Karpas-422 (cell line): Measurements from ENCODE around the gene DHX30. TPM values are rescaled to one million over a fixed set of nuclear protein-coding genes. Genes with fewer than 3 reads are reported as not detected.

Experiments
- DNase-seq: peaks from one replicate; pipeline ENCODE4 v3.0.0-alpha.2; 2015
- H2AFZ ChIP-seq: fragments of 200-600 bp; sonication (generic); 2 replicates; pipeline ENCODE4 v1.6.1; 2014; ENCODE audit warnings: antibody characterized with exemption, low read length, mixed read lengths
- H3K27ac ChIP-seq: fragments of 200-600 bp; sonication (generic); 2 replicates; pipeline ENCODE4 v1.5.1; 2014; ENCODE audit warnings: mild to moderate bottlenecking, low read length, moderate library complexity
- H3K27me3 ChIP-seq: fragments of 200-600 bp; sonication (generic); 2 replicates; pipeline ENCODE4 v1.6.1; 2014; ENCODE audit warnings: low read length, mixed read lengths
- H3K36me3 ChIP-seq: fragments of 200-600 bp; sonication (generic); 2 replicates; pipeline ENCODE4 v1.6.1; 2014; ENCODE audit warnings: low read length, mixed read lengths; ENCODE audit not compliant: insufficient read depth
- H3K4me1 ChIP-seq: fragments of 200-600 bp; sonication (generic); 2 replicates; pipeline ENCODE4 v1.6.1; 2014; ENCODE audit warnings: mild to moderate bottlenecking, low read length, mixed read lengths
- H3K4me2 ChIP-seq: fragments of 200-600 bp; sonication (generic); 2 replicates; pipeline ENCODE4 v1.6.1; 2014; ENCODE audit warnings: low read length, low read depth, mild to moderate bottlenecking; ENCODE audit not compliant: poor library complexity, severe bottlenecking
- H3K4me3 ChIP-seq: fragments of 200-600 bp; sonication (generic); 2 replicates; pipeline ENCODE4 v1.5.1; 2014; ENCODE audit warnings: mild to moderate bottlenecking, antibody characterized with exemption, low read length, mixed read lengths
- H3K79me2 ChIP-seq: fragments of 200-600 bp; sonication (generic); 2 replicates; pipeline ENCODE4 v1.6.1; 2014; ENCODE audit warnings: mild to moderate bottlenecking, low read length, mixed read lengths
- H3K9ac ChIP-seq: fragments of 200-600 bp; sonication (generic); 2 replicates; pipeline ENCODE4 v1.6.0; 2014; ENCODE audit warnings: low read length
- H3K9me2 ChIP-seq: fragments of 200-600 bp; sonication (generic), shearing (Covaris generic); replicated peaks from 2 replicates; pipeline ENCODE4 v1.6.0; 2014; ENCODE audit warnings: mild to moderate bottlenecking, low read length, moderate library complexity; ENCODE audit not compliant: insufficient read depth
- H3K9me3 ChIP-seq: fragments of 300-700, 200-600 bp; sonication (generic); 2 replicates; pipeline ENCODE4 v1.6.1; 2014; ENCODE audit warnings: low read length, mixed read lengths
- H4K20me1 ChIP-seq: fragments of 200-600 bp; sonication (generic); 2 replicates; pipeline ENCODE4 v1.6.1; 2014; ENCODE audit warnings: mild to moderate bottlenecking, antibody characterized with exemption, low read length, low read depth; ENCODE audit not compliant: insufficient read depth
- total RNA-seq: library from RNA; depleted of rRNA; stranded (reverse); fragments of >200 nt; shearing (Covaris generic); gene quantifications from 2 replicates; pipeline ENCODE4 v1.2.3, GENCODE V29; 2014; ENCODE audit warnings: low replicate concordance

DHX30 gene
- total RNA-seq, 1 experiment from 2014 or later = 58.6 TPM

DNA sequence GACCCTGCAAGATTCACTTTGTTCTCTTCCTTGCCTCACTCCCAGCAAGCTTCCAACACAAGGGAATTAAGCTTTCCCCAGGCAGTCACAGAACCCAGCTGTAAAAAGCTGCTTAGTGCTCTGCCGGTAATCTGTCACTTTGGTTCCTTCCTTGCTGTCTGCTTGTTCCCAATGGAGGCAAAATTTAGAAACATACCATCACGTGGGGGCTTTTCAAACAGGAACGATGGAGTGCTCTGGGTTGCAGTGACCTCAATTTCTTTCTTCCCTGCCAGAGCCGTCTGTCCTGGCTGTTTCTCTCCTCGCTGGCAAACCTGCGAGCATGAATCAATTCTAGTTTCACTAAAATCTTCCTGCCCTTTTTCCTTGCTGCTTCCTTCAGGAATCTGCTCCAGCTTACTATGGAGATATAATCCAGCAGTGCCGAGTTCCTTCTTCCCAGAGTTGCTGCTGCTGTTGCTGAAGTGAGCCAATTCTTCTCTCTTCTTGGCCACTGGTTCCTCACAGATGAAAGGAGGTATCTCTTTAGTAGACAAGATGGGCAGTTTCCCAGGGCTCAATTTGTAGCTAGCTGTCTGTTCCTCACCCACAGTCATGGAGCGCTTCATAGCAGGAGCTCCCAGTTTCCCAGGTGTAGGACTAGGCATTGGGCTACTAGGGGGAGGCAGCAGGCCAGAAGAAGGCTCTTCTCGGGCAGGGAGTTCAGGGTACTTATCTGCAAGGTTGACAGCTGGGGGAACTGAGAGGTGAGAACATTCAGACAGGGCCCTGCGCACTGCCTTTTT, 88.1 kb downstream of the DHX30 start:
- Histone ChIP-seq H3K27me3 (no peaks in the 10 kb centered on the region), H4K20me1 (no peaks in the 10 kb centered on the region), H3K27ac (no peak overlapping the region), H2AFZ (no peak overlapping the region), H3K4me3 (no peak overlapping the region), H3K36me3 (no peaks in the 10 kb centered on the region), H3K79me2 (peaks cover 7% of the 10 kb centered on the region; the same call in 1 of the 2 replicates), H3K9ac (no peak overlapping the region), H3K9me3 (no peaks in the 10 kb centered on the region), H3K4me2 (no peak overlapping the region), H3K9me2 (no peaks in the 10 kb centered on the region), H3K4me1 (no peaks in the 10 kb centered on the region)
- DNase-seq = no peak

DNA sequence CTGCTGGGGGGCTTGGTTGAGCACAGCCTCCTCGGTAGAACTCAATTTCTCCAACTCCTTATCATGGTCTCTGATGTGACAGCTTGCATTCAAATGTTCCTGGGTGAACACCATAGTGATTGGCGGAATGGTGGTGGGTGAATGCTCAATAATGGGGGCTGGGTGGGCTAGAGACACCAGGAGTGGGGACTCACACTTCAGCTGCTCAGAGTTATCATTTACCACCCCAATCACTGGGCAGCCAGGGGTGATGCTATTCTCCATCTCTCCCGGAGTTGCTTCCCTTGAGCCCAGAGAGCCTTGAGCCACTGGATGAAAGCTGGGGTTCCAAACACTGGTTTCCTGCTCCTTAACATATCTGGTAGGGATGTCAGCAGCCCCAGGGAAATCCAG, 88.7 kb downstream of the DHX30 start:
- Histone ChIP-seq H3K79me2 (peaks cover 7% of the 10 kb centered on the region; the same call in 1 of the 2 replicates), H3K4me2 (no peak overlapping the region), H3K36me3 (no peaks in the 10 kb centered on the region), H4K20me1 (no peaks in the 10 kb centered on the region), H3K4me3 (no peak overlapping the region), H2AFZ (no peak overlapping the region), H3K27me3 (no peaks in the 10 kb centered on the region), H3K9me3 (no peaks in the 10 kb centered on the region), H3K9me2 (no peaks in the 10 kb centered on the region), H3K9ac (no peak overlapping the region), H3K27ac (no peak overlapping the region), H3K4me1 (no peaks in the 10 kb centered on the region)
- no peak for DNase-seq

DNA sequence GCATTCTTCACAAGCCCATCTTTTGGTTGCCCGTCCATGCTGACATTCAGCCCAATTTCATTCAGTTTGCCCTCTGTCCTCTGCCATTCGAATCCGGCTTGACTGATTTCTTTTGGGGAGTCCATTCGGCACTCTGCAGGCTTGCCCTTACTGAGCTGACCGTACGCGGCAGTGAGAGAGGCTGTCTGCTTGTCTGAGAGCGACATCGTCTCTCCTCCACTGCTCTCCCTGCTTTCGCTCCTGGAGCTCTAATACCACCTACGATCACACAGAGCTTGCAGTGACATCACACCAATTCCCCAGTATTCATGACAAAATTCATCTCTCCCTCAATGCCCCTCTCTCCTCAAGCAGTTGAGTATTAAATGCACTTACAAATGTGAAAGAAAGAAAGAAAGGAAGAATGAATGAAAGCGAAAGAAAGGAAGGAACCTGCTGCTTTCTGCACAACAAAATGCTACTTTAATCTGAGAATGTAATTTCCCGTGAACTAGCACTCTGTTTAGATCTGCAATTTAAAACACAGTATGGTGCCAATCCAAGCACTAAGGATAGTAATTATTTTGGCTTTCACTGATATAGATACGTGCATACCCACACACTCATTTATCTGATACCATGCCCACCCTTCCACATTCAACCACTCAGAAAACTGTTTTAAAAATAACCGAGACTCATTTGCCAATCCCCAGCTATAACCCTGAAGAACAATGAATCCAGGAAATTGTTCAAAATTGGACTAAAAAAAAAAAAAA, 89.5 kb downstream of the DHX30 start:
- no peaks in the 10 kb centered on the region for H3K9me3 ChIP-seq
- H3K4me3 ChIP-seq = no peak overlapping the region
- H3K9ac ChIP-seq = no peak overlapping the region
- H2AFZ ChIP-seq = no peak overlapping the region
- H3K36me3 ChIP-seq = no peaks in the 10 kb centered on the region
- no peaks in the 10 kb centered on the region for H3K27me3 ChIP-seq
- H3K9me2 ChIP-seq = no peaks in the 10 kb centered on the region
- H3K4me1 ChIP-seq = no peaks in the 10 kb centered on the region
- H4K20me1 ChIP-seq = no peaks in the 10 kb centered on the region
- DNase-seq = no peak
- H3K27ac ChIP-seq = no peak overlapping the region
- no peak overlapping the region for H3K4me2 ChIP-seq
- H3K79me2 ChIP-seq = peaks cover 7% of the 10 kb centered on the region; the same call in 1 of the 2 replicates

DNA sequence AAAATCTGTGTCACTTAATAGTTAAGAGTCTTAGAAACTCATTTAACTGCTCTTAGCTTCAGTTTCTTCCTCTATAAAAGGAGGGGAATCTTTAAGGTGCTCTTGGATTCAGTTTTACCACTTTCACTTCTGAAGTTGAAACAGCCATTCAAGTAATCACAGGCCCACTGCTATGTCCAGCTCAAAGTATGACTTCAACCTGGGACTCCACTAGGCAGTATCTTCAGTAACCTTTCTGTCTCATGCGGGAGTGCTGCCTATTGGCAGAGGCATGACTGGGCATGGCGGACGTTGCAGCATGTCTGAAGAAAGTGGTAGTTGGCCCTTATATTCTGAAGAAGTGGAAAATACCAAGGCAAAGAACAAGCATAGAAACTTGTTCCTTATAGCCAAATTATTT, 92.3 kb downstream of the DHX30 start:
- H3K9me3 ChIP-seq = no peaks in the 10 kb centered on the region
- H3K79me2 ChIP-seq = peaks cover 7% of the 10 kb centered on the region; the same call in 1 of the 2 replicates
- H3K27ac ChIP-seq = no peak overlapping the region
- H2AFZ ChIP-seq = no peak overlapping the region
- no peaks in the 10 kb centered on the region for H4K20me1 ChIP-seq
- no peak overlapping the region for H3K9ac ChIP-seq
- no peak overlapping the region for H3K4me2 ChIP-seq
- no peaks in the 10 kb centered on the region for H3K9me2 ChIP-seq
- H3K4me3 ChIP-seq = no peak overlapping the region
- H3K36me3 ChIP-seq = no peaks in the 10 kb centered on the region
- DNase-seq = no peak
- H3K4me1 ChIP-seq = no peaks in the 10 kb centered on the region
- H3K27me3 ChIP-seq = no peaks in the 10 kb centered on the region

DNA sequence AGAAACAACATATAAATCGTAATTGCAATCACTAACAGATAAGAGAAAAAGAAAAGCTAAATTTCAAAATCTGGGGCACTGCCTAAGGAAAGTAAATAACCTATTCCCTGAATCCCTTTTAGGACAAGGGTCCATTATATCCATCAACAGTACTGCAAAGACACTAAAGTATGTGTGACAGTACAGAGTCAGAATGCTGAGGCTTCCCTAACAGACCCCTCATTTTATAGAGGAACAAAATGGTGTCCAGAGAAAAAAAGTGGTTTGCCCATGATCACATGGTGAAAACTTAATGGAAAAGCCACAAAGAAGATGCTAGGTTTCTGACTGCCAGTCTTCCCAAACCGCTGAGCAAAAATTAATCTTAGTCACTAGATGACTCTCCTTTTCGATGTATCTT, 93.8 kb downstream of the DHX30 start:
- H4K20me1 ChIP-seq = no peaks in the 10 kb centered on the region
- no peak overlapping the region for H3K27ac ChIP-seq
- H3K4me2 ChIP-seq = no peak overlapping the region
- no peaks in the 10 kb centered on the region for H3K27me3 ChIP-seq
- no peaks in the 10 kb centered on the region for H3K36me3 ChIP-seq
- no peaks in the 10 kb centered on the region for H3K9me2 ChIP-seq
- H3K4me1 ChIP-seq = no peaks in the 10 kb centered on the region
- no peaks in the 10 kb centered on the region for H3K9me3 ChIP-seq
- no peak for DNase-seq
- H3K4me3 ChIP-seq = no peak overlapping the region
- H3K79me2 ChIP-seq = peaks cover 7% of the 10 kb centered on the region; the same call in 1 of the 2 replicates
- no peak overlapping the region for H3K9ac ChIP-seq
- H2AFZ ChIP-seq = no peak overlapping the region

DNA sequence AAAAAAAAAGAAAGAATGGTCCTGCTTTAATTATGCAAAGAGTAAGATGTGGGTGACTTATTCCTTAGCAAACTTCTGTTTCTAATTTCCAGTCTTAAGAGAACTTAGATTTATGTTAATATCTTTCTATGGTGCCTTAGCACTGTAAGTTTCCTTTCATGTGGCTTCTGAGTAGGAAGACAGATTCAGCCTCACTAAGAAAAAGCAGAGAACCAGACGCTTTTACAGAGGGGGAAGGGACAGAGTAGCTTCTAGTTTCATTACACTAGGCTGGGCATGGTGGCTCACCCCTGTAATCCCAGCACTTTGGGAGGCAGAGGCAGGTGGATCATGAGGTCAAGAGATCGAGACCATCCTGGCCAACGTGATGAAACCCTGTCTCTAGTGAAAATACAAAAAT, 95.0 kb downstream of the DHX30 start:
- H3K4me2 ChIP-seq = no peak overlapping the region
- no peaks in the 10 kb centered on the region for H4K20me1 ChIP-seq
- no peak overlapping the region for H2AFZ ChIP-seq
- no peak overlapping the region for H3K9ac ChIP-seq
- H3K9me3 ChIP-seq = no peaks in the 10 kb centered on the region
- no peaks in the 10 kb centered on the region for H3K27me3 ChIP-seq
- H3K4me3 ChIP-seq = no peak overlapping the region
- H3K4me1 ChIP-seq = no peaks in the 10 kb centered on the region
- H3K9me2 ChIP-seq = no peaks in the 10 kb centered on the region
- no peaks in the 10 kb centered on the region for H3K36me3 ChIP-seq
- H3K79me2 ChIP-seq = peaks cover 7% of the 10 kb centered on the region; the same call in 1 of the 2 replicates
- DNase-seq = no peak
- no peak overlapping the region for H3K27ac ChIP-seq

DNA sequence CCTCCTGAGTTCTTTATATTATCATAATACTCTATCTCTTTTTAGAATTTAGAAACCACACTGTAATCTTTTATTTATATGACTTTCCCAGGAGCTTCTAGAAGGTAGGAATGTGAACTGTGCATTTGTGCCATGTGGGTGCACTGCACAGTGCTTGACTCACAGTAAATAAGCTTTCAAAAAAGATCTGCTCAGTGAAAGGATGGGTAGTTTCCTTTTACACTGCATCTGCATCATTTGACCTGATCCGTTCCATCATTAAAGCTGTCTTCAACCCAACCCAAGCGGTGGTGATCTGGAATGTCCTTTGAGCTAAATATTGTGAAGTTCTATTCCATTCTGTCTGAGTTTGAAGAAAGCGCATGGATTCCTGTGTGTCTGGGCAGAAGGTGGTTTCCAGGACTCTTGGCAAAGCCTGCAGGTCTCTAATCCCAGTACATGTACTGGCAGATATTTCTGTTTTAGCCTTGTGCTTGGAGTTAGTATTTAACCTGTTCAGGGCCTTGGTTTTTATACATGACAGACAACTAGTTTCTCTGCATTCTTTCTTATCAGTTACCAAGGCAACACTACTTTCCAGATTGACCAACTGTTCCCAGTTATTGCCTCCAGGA, 96.7 kb downstream of the DHX30 start:
- Histone ChIP-seq H3K9ac (no peak overlapping the region), H3K79me2 (peaks cover 7% of the 10 kb centered on the region; the same call in 1 of the 2 replicates), H3K9me3 (no peaks in the 10 kb centered on the region), H3K4me3 (no peak overlapping the region), H3K4me1 (no peaks in the 10 kb centered on the region), H4K20me1 (no peaks in the 10 kb centered on the region), H3K27me3 (no peaks in the 10 kb centered on the region), H3K27ac (no peak overlapping the region), H3K9me2 (no peaks in the 10 kb centered on the region), H3K4me2 (no peak overlapping the region), H3K36me3 (no peaks in the 10 kb centered on the region), H2AFZ (no peak overlapping the region)
- no peak for DNase-seq
